PC-3 (cell line): ENCODE data around the gene MKX. TPM values are rescaled to one million over a fixed set of nuclear protein-coding genes. Genes with fewer than 3 reads are reported as not detected.

Source experiments
- ATAC-seq: fragments of 200-7000 bp; cut with Tn5 transposase; 2 replicates; pipeline ENCODE4 v1.9.1; 2020; ENCODE audit warnings: mild to moderate bottlenecking, moderate library complexity
- BruUV-seq: library from RNA; stranded (reverse); fragments of 400-500 nt; replicated peaks from 2 replicates; lab custom pipeline; 2021; lab: Mats Ljungman, UMichigan
- CTCF ChIA-PET: fragments of 300-600 bp; sonication (Branson Sonifier 250); formaldehyde crosslinking; loops from one replicate; lab custom pipeline; 2022; ENCODE audit warnings: antibody characterized with exemption; lab: Charles Lee
- POLR2A ChIA-PET: fragments of 300-600 bp; sonication (Branson Sonifier 250); formaldehyde crosslinking; loops from one replicate; lab custom pipeline; 2022; ENCODE audit warnings: antibody characterized with exemption; ENCODE audit not compliant: unreplicated experiment; lab: Charles Lee
- DNase-seq: peaks from one replicate; pipeline ENCODE4 v3.0.0-alpha.2; 2015
- H2AFZ ChIP-seq: fragments of 300-600 bp; sonication (generic); 2 replicates; pipeline ENCODE4 v1.6.0; 2016; ENCODE audit warnings: antibody characterized with exemption, low read length
- H3F3A ChIP-seq: fragments of 300-600 bp; sonication (generic); one replicate; pipeline ENCODE4 v1.6.0; 2017; ENCODE audit warnings: antibody characterized with exemption, low read length, control low read depth, mild to moderate bottlenecking; ENCODE audit not compliant: unreplicated experiment
- H3K27ac ChIP-seq: fragments of 300-600 bp; sonication (generic); 2 replicates; pipeline ENCODE4 v1.5.1; 2016; ENCODE audit warnings: mild to moderate bottlenecking, low read length
- H3K27me3 ChIP-seq: fragments of 300-600 bp; sonication (generic); 2 replicates; pipeline ENCODE4 v1.6.1; 2016; ENCODE audit warnings: low read length, mixed read lengths
- H3K36me3 ChIP-seq: fragments of 300-600 bp; sonication (generic); 2 replicates; pipeline ENCODE4 v1.6.1; 2016; ENCODE audit warnings: low read depth, mixed run types, low read length, mixed read lengths
- H3K4me1 ChIP-seq: fragments of 300-600 bp; sonication (generic); 2 replicates; pipeline ENCODE4 v1.5.1; 2016; ENCODE audit warnings: low read length; ENCODE audit not compliant: insufficient read depth
- H3K4me2 ChIP-seq: fragments of 300-600 bp; sonication (generic); 2 replicates; pipeline ENCODE4 v1.6.0; 2016; ENCODE audit warnings: low read length
- H3K4me3 ChIP-seq: fragments of 300-600 bp; sonication (generic); 2 replicates; pipeline ENCODE4 v1.5.1; 2016; ENCODE audit warnings: mild to moderate bottlenecking, low read length, mixed read lengths
- H3K79me2 ChIP-seq: fragments of 300-600 bp; sonication (generic); 2 replicates; pipeline ENCODE4 v1.6.1; 2017; ENCODE audit warnings: low read length, mixed read lengths
- H3K9ac ChIP-seq: fragments of 300-600 bp; sonication (generic); 2 replicates; pipeline ENCODE4 v1.6.0; 2016; ENCODE audit warnings: mild to moderate bottlenecking, low read length
- H3K9me2 ChIP-seq: fragments of 300-600 bp; sonication (generic); replicated peaks from 2 replicates; pipeline ENCODE4 v1.6.1; 2016; ENCODE audit warnings: mixed run types, low read length, mixed read lengths
- H3K9me3 ChIP-seq: fragments of 300-600 bp; sonication (generic); 2 replicates; pipeline ENCODE4 v1.6.1; 2016; ENCODE audit warnings: low read length, mixed read lengths
- H4K20me1 ChIP-seq: fragments of 300-600 bp; sonication (generic); 2 replicates; pipeline ENCODE4 v1.6.1; 2016; ENCODE audit warnings: low read length, mixed read lengths
- CTCF ChIP-seq: fragments of 300-600 bp; sonication (generic); conservative IDR thresholded peaks from 2 replicates; pipeline ENCODE4 v1.5.1; 2017; ENCODE audit warnings: antibody characterized with exemption, low read depth, mild to moderate bottlenecking, low read length
- EZH2 ChIP-seq: fragments of 300-600 bp; sonication (generic); IDR thresholded peaks from one replicate; pipeline ENCODE4 v1.6.1; 2017; ENCODE audit warnings: antibody characterized with exemption, mild to moderate bottlenecking, low read length; ENCODE audit not compliant: unreplicated experiment
- EZH2phosphoT487 ChIP-seq: fragments of 300-600 bp; sonication (generic); IDR thresholded peaks from 2 replicates; pipeline ENCODE4 v1.6.1; 2018; ENCODE audit warnings: mild to moderate bottlenecking, antibody characterized with exemption, low read length, borderline replicate concordance
- intact Hi-C: fragments of 100-400 bp; cut with micrococcal nuclease; formaldehyde crosslinking; loops from 2 replicates; pipeline ENCODE4 v1.9.0; 2023
- total RNA-seq: library from RNA; depleted of rRNA; stranded (reverse); fragments of >200 nt; gene quantifications from 2 replicates; pipeline ENCODE4 v1.2.3, GENCODE V29; 2014

Gene MKX
- total RNA-seq, 1 experiment from 2014 or later: 3.5 TPM

GRCh38 chr10:27792216-27792615 lies 46.6 kb upstream of the MKX start:
- CTCF ChIA-PET: no interaction called here
- Histone ChIP-seq H3K4me2 (no peak overlapping the region), H3K79me2 (no peaks in the 10 kb centered on the region), H3K9ac (no peak overlapping the region), H3F3A (no peaks in the 10 kb centered on the region), H3K9me2 (no peaks in the 10 kb centered on the region), H4K20me1 (no peaks in the 10 kb centered on the region), H3K27me3 (no peaks in the 10 kb centered on the region), H3K4me3 (no peak overlapping the region), H3K27ac (no peak overlapping the region), H2AFZ (no peak overlapping the region), H3K36me3 (no peaks in the 10 kb centered on the region), H3K4me1 (no peaks in the 10 kb centered on the region), H3K9me3 (no peaks in the 10 kb centered on the region)
- no TSS peak for BruUV-seq
- intact Hi-C loops: no loop called here
- no peak for DNase-seq
- TF ChIP-seq CTCF: no peak
- no peak for TF ChIP-seq EZH2phosphoT487
- no peak for TF ChIP-seq EZH2
- POLR2A ChIA-PET: no interaction called here
- ATAC-seq: no peak

GRCh38 chr10:27784272-27784671 lies 38.7 kb upstream of the MKX start:
- intact Hi-C loops: no loop called here
- Histone ChIP-seq H3K4me1 (peaks cover 3% of the 10 kb centered on the region; the same call in 1 of the 2 replicates), H4K20me1 (no peaks in the 10 kb centered on the region), H3K9ac (no peak overlapping the region), H3K4me3 (no peak overlapping the region), H2AFZ (no peak overlapping the region), H3K9me3 (no peaks in the 10 kb centered on the region), H3K27me3 (no peaks in the 10 kb centered on the region), H3K27ac (no peak overlapping the region), H3K36me3 (no peaks in the 10 kb centered on the region), H3K4me2 (no peak overlapping the region), H3F3A (no peaks in the 10 kb centered on the region), H3K9me2 (no peaks in the 10 kb centered on the region), H3K79me2 (no peaks in the 10 kb centered on the region)
- BruUV-seq: no TSS peak
- DNase-seq (no peak), ATAC-seq (no peak)
- ChIA-PET POLR2A (no interaction called here), CTCF (interaction anchor here (0.7 to 1.0 kb wide), 3 partner anchors 352 to 457 kb away, joined by 4 to 6 read pairs (median 5); no protein-coding TSS in a partner anchor)
- TF ChIP-seq EZH2 (no peak), CTCF (no peak), EZH2phosphoT487 (no peak)

GRCh38 chr10:27783660-27784059 lies 38.0 kb upstream of the MKX start:
- Histone ChIP-seq H3K27me3 (no peaks in the 10 kb centered on the region), H3K9me2 (no peaks in the 10 kb centered on the region), H3K27ac (no peak overlapping the region), H2AFZ (no peak overlapping the region), H3K4me2 (no peak overlapping the region), H3F3A (no peaks in the 10 kb centered on the region), H3K9me3 (no peaks in the 10 kb centered on the region), H3K79me2 (no peaks in the 10 kb centered on the region), H3K4me3 (no peak overlapping the region), H3K9ac (no peak overlapping the region), H4K20me1 (no peaks in the 10 kb centered on the region), H3K36me3 (no peaks in the 10 kb centered on the region), H3K4me1 (peaks cover 3% of the 10 kb centered on the region; the same call in 1 of the 2 replicates)
- intact Hi-C loops: loop anchor here (1.0 kb wide), 3 partner anchors 352 to 458 kb away; no protein-coding TSS in a partner anchor
- ChIA-PET POLR2A (no interaction called here), CTCF (interaction anchor here (0.7 to 1.0 kb wide), 3 partner anchors 352 to 458 kb away, joined by 4 to 6 read pairs (median 5); no protein-coding TSS in a partner anchor)
- BruUV-seq: no TSS peak
- TF ChIP-seq EZH2 (no peak), EZH2phosphoT487 (no peak), CTCF (peak; percentile 74)
- peak; percentile 95 for ATAC-seq
- DNase-seq: peak; percentile 78
